Mucosa of stomach (tissue), 1 donor: Measurements from ENCODE around the gene SSU72.
"Not testable (repeated sequence)": the region's sequence is repeated elsewhere in the genome, so short reads cannot be mapped to it uniquely, and the experiment has no call there.

Source experiments
- H3K27me3 ChIP-seq: one replicate; pipeline ENCODE4 v1.7.0; 2013; ENCODE audit warnings: mild to moderate bottlenecking, low read length; ENCODE audit not compliant: control insufficient read depth, insufficient read depth
- H3K36me3 ChIP-seq: one replicate; pipeline ENCODE4 v1.7.0; 2013; ENCODE audit warnings: low read length; ENCODE audit not compliant: control insufficient read depth, insufficient read depth
- H3K4me1 ChIP-seq: one replicate; pipeline ENCODE4 v1.7.0; 2013; ENCODE audit warnings: mild to moderate bottlenecking, low read length; ENCODE audit not compliant: control insufficient read depth, insufficient read depth
- H3K4me3 ChIP-seq: one replicate; pipeline ENCODE4 v1.7.0; 2013; ENCODE audit warnings: low read length
- H3K9ac ChIP-seq: one replicate; pipeline ENCODE4 v1.7.0; 2013; ENCODE audit warnings: mild to moderate bottlenecking, low read length, moderate library complexity
- H3K9me3 ChIP-seq: one replicate; pipeline ENCODE4 v1.7.0; 2013; ENCODE audit warnings: mild to moderate bottlenecking, low read length, moderate library complexity; ENCODE audit not compliant: control insufficient read depth
- donor health status: Pancreatic carcinoma.

The SSU72 gene

GRCh38 chr1:1598720-1599029 is 24.0 kb upstream of the SSU72 start:
- Histone ChIP-seq H3K9me3 (no peaks in the 10 kb centered on the region), H3K36me3 (no peaks in the 10 kb centered on the region), H3K9ac (no peak overlapping the region), H3K4me3 (no peak overlapping the region), H3K4me1 (peaks cover 7% of the 10 kb centered on the region), H3K27me3 (peaks cover 56% of the 10 kb centered on the region)

GRCh38 chr1:1598051-1598719 is 23.5 kb upstream of the SSU72 start:
- H3K4me1 ChIP-seq, result peaks cover 7% of the 10 kb centered on the region
- no peaks in the 10 kb centered on the region for H3K36me3 ChIP-seq
- no peak overlapping the region for H3K4me3 ChIP-seq
- H3K27me3 ChIP-seq, result peaks cover 56% of the 10 kb centered on the region
- H3K9me3 ChIP-seq, result no peaks in the 10 kb centered on the region
- no peak overlapping the region for H3K9ac ChIP-seq

- H3K4me1 ChIP-seq, result peaks cover 7% of the 10 kb centered on the region
- no peaks in the 10 kb centered on the region for H3K9me3 ChIP-seq
- no peak overlapping the region for H3K4me3 ChIP-seq
- peaks cover 56% of the 10 kb centered on the region for H3K27me3 ChIP-seq
- H3K36me3 ChIP-seq, result no peaks in the 10 kb centered on the region
- no peak overlapping the region for H3K9ac ChIP-seq
These were observed 22.7 kb upstream of the SSU72 start for GRCh38 chr1:1597275-1597930.

- Histone ChIP-seq H3K36me3 (no peaks in the 10 kb centered on the region), H3K9ac (no peak overlapping the region), H3K9me3 (no peaks in the 10 kb centered on the region), H3K4me3 (no peak overlapping the region), H3K27me3 (peaks cover 50% of the 10 kb centered on the region), H3K4me1 (peaks cover 7% of the 10 kb centered on the region)
These were observed 22.0 kb upstream of the SSU72 start for GRCh38 chr1:1596493-1597274.

GRCh38 chr1:1595341-1595740 is 20.7 kb upstream of the SSU72 start:
- H3K4me1 ChIP-seq, H3K9ac ChIP-seq, H3K9me3 ChIP-seq, H3K36me3 ChIP-seq, H3K4me3 ChIP-seq: not testable (repeated sequence)
- peaks cover 39% of the 10 kb centered on the region for H3K27me3 ChIP-seq

GRCh38 chr1:1594602-1595260 is 20.1 kb upstream of the SSU72 start:
- H3K36me3 ChIP-seq, result no peaks in the 10 kb centered on the region
- peaks cover 38% of the 10 kb centered on the region for H3K27me3 ChIP-seq
- H3K4me3 ChIP-seq, result no peak overlapping the region
- H3K9ac ChIP-seq, result no peak overlapping the region
- H3K4me1 ChIP-seq, result peaks cover 7% of the 10 kb centered on the region
- no peaks in the 10 kb centered on the region for H3K9me3 ChIP-seq

- Histone ChIP-seq H3K4me3 (no peak overlapping the region), H3K36me3 (no peaks in the 10 kb centered on the region), H3K9me3 (no peaks in the 10 kb centered on the region), H3K27me3 (peaks cover 34% of the 10 kb centered on the region), H3K9ac (no peak overlapping the region), H3K4me1 (peaks cover 3% of the 10 kb centered on the region)
These were observed 19.4 kb upstream of the SSU72 start for GRCh38 chr1:1593834-1594601.

- Histone ChIP-seq H3K27me3 (peaks cover 17% of the 10 kb centered on the region), H3K4me3 (no peak overlapping the region), H3K9ac (no peak overlapping the region), H3K4me1 (no peaks in the 10 kb centered on the region), H3K36me3 (no peaks in the 10 kb centered on the region), H3K9me3 (no peaks in the 10 kb centered on the region)
These were observed 16.8 kb upstream of the SSU72 start for GRCh38 chr1:1591452-1591851.

- no peak overlapping the region for H3K9ac ChIP-seq
- H3K4me3 ChIP-seq, result no peak overlapping the region
- no peaks in the 10 kb centered on the region for H3K4me1 ChIP-seq
- H3K9me3 ChIP-seq, result no peaks in the 10 kb centered on the region
- peaks cover 8% of the 10 kb centered on the region for H3K27me3 ChIP-seq
- no peaks in the 10 kb centered on the region for H3K36me3 ChIP-seq
These were observed 8.8 kb upstream of the SSU72 start for GRCh38 chr1:1583347-1584010.

GRCh38 chr1:1582585-1583346 is 8.1 kb upstream of the SSU72 start:
- no peaks in the 10 kb centered on the region for H3K4me1 ChIP-seq
- peaks cover 6% of the 10 kb centered on the region for H3K27me3 ChIP-seq
- H3K9ac ChIP-seq, result no peak overlapping the region
- no peaks in the 10 kb centered on the region for H3K9me3 ChIP-seq
- H3K36me3 ChIP-seq, result no peaks in the 10 kb centered on the region
- H3K4me3 ChIP-seq, result no peak overlapping the region
